ENCODE data around the gene MUSTN1.

The MUSTN1 gene

GRCh38 chr3:52790741-52791140 is 44.1 kb downstream of the MUSTN1 start:
- no peak for DNase-seq (ENCODE audit: low read depth in 1 of 2, low spot score in 1 of 2)
- no peak for TF ChIP-seq JUND (IDR thresholded peaks at IDR 0.05; ENCODE audit: low read depth)
- in situ Hi-C loops (cut with HindIII; ENCODE audit: low pct_unique_long_range_greater_than_20kb, low sequenced_read_pairs), result no loop called here

GRCh38 chr3:52790337-52790736 is 44.5 kb downstream of the MUSTN1 start:
- DNase-seq (ENCODE audit: low read depth in 1 of 2, low spot score in 1 of 2), result no peak
- in situ Hi-C loops (cut with HindIII; ENCODE audit: low pct_unique_long_range_greater_than_20kb, low sequenced_read_pairs), result no loop called here
- TF ChIP-seq JUND (IDR thresholded peaks at IDR 0.05; ENCODE audit: low read depth), result no peak

- no peak for TF ChIP-seq JUND (IDR thresholded peaks at IDR 0.05; ENCODE audit: low read depth)
- no peak for DNase-seq (ENCODE audit: low read depth in 1 of 2, low spot score in 1 of 2)
- in situ Hi-C loops (cut with HindIII; ENCODE audit: low pct_unique_long_range_greater_than_20kb, low sequenced_read_pairs), result no loop called here
Measured at GRCh38 chr3:52789746-52790040, 45.1 kb downstream of the MUSTN1 start.

- DNase-seq (ENCODE audit: low read depth in 1 of 2, low spot score in 1 of 2), result no peak
- no peak for TF ChIP-seq JUND (IDR thresholded peaks at IDR 0.05; ENCODE audit: low read depth)
- in situ Hi-C loops (cut with HindIII; ENCODE audit: low pct_unique_long_range_greater_than_20kb, low sequenced_read_pairs), result no loop called here
Measured at GRCh38 chr3:52788890-52789745, 45.7 kb downstream of the MUSTN1 start.

GRCh38 chr3:52787672-52788625 is 46.9 kb downstream of the MUSTN1 start:
- no peak for DNase-seq (ENCODE audit: low read depth in 1 of 2, low spot score in 1 of 2)
- in situ Hi-C loops (cut with HindIII; ENCODE audit: low pct_unique_long_range_greater_than_20kb, low sequenced_read_pairs), result no loop called here
- TF ChIP-seq JUND (IDR thresholded peaks at IDR 0.05; ENCODE audit: low read depth), result no peak

GRCh38 chr3:52787246-52787645 is 47.6 kb downstream of the MUSTN1 start:
- no peak for TF ChIP-seq JUND (IDR thresholded peaks at IDR 0.05; ENCODE audit: low read depth)
- in situ Hi-C loops (cut with HindIII; ENCODE audit: low pct_unique_long_range_greater_than_20kb, low sequenced_read_pairs), result no loop called here

GRCh38 chr3:52786330-52787215 is 48.2 kb downstream of the MUSTN1 start:
- DNase-seq (ENCODE audit: low read depth in 1 of 2, low spot score in 1 of 2), result no peak
- in situ Hi-C loops (cut with HindIII; ENCODE audit: low pct_unique_long_range_greater_than_20kb, low sequenced_read_pairs), result no loop called here
- TF ChIP-seq JUND (IDR thresholded peaks at IDR 0.05; ENCODE audit: low read depth), result no peak

More at GRCh38 chr3:52787246-52787645, 47.6 kb downstream of the MUSTN1 start:
- no peak for DNase-seq (ENCODE audit: low read depth in 1 of 2, low spot score in 1 of 2)

- in situ Hi-C loops (cut with HindIII; ENCODE audit: low pct_unique_long_range_greater_than_20kb, low sequenced_read_pairs), result no loop called here
- TF ChIP-seq JUND (IDR thresholded peaks at IDR 0.05; ENCODE audit: low read depth), result no peak
- DNase-seq (ENCODE audit: low read depth in 1 of 2, low spot score in 1 of 2), result no peak
Measured at GRCh38 chr3:52784931-52785590, 49.8 kb downstream of the MUSTN1 start.

- TF ChIP-seq JUND (IDR thresholded peaks at IDR 0.05; ENCODE audit: low read depth), result no peak
- in situ Hi-C loops (cut with HindIII; ENCODE audit: low pct_unique_long_range_greater_than_20kb, low sequenced_read_pairs), result no loop called here
- no peak for DNase-seq (ENCODE audit: low read depth in 1 of 2, low spot score in 1 of 2)
Measured at GRCh38 chr3:52784021-52784621, 50.7 kb downstream of the MUSTN1 start.

- no peak for DNase-seq (ENCODE audit: low read depth in 1 of 2, low spot score in 1 of 2)
- TF ChIP-seq JUND (IDR thresholded peaks at IDR 0.05; ENCODE audit: low read depth), result no peak
- in situ Hi-C loops (cut with HindIII; ENCODE audit: low pct_unique_long_range_greater_than_20kb, low sequenced_read_pairs), result no loop called here
Measured at GRCh38 chr3:52783211-52783555, 51.6 kb downstream of the MUSTN1 start.

Measured in T47D (cell line).